HEK293 (cell line): ENCODE measurements around the gene TNFAIP1.

Experiments
- CTCF ChIA-PET: fragments of 350-600 bp; formaldehyde crosslinking; extraction: SDS; loops from one replicate; lab custom pipeline; 2021; ENCODE audit warnings: antibody characterized with exemption; lab: Yijun Ruan, JAX
- POLR2A ChIA-PET: fragments of 300-600 bp; formaldehyde crosslinking; extraction: SDS; loops from one replicate; lab custom pipeline; 2020; ENCODE audit warnings: antibody characterized with exemption, inconsistent platforms; lab: Yijun Ruan, JAX
- H3K27ac ChIP-seq: fragments of 200-500 bp; sonication (Bioruptor generic); 2 replicates; pipeline ENCODE4 v1.5.1; 2014; ENCODE audit warnings: low read depth, low read length, control low read depth, inconsistent platforms; ENCODE audit errors: extremely low read depth
- H3K36me3 ChIP-seq, 2 experiments: fragments of 200-500 bp in 1 of 2; sonication (Bioruptor generic) in 1 of 2; 1 replicate in 1 of 2; 2 replicates in 1 of 2; pipeline ENCODE4 v1.5.1; 2014 to 2017; ENCODE audit warnings: inconsistent platforms in 2 of 2, low read length in 2 of 2; ENCODE audit not compliant: control insufficient read depth in 2 of 2, insufficient read depth in 1 of 2
- H3K4me1 ChIP-seq: fragments of 200-500 bp; sonication (Bioruptor generic); 2 replicates; pipeline ENCODE4 v1.5.1; 2014; ENCODE audit warnings: mild to moderate bottlenecking, low read length, inconsistent platforms; ENCODE audit not compliant: control insufficient read depth, insufficient read depth
- H3K4me3 ChIP-seq: 2 replicates; pipeline ENCODE4 v1.5.1; 2011; ENCODE audit warnings: low read depth, mild to moderate bottlenecking, control low read depth, low read length, moderate library complexity
- H3K9me3 ChIP-seq: fragments of 200-500 bp; sonication (Bioruptor generic); 2 replicates; pipeline ENCODE4 v1.5.1; 2014; ENCODE audit warnings: low read depth, low read length, inconsistent platforms; ENCODE audit not compliant: control insufficient read depth, insufficient read depth
- HOXC10 ChIP-seq: sonication (generic); formaldehyde crosslinking; IDR thresholded peaks from 2 replicates; pipeline ENCODE4 v1.8.1; 2023; ENCODE audit warnings: mild to moderate bottlenecking, missing genetic modification reagents
- MYNN ChIP-seq: fragments of 450-650 bp; formaldehyde crosslinking; IDR thresholded peaks from 2 replicates; pipeline ENCODE4 v1.5.1; 2016; ENCODE audit warnings: missing biosample characterization, missing genetic modification characterization, borderline replicate concordance
- PRDM1 ChIP-seq: fragments of 450-650 bp; formaldehyde crosslinking; IDR thresholded peaks from 2 replicates; pipeline ENCODE4; 2016; ENCODE audit warnings: missing biosample characterization, missing genetic modification characterization
- PRDM10 ChIP-seq: fragments of 450-650 bp; formaldehyde crosslinking; IDR thresholded peaks from 2 replicates; pipeline ENCODE4 v1.5.1; 2016; ENCODE audit warnings: missing biosample characterization, missing genetic modification characterization
- PRDM6 ChIP-seq: fragments of 450-650 bp; formaldehyde crosslinking; IDR thresholded peaks from 2 replicates; pipeline ENCODE4 v1.5.1; 2017; ENCODE audit warnings: missing biosample characterization, missing genetic modification characterization
- REST ChIP-seq: fragments of 450-650 bp; formaldehyde crosslinking; IDR thresholded peaks from 2 replicates; pipeline ENCODE4 v1.5.1; 2016; ENCODE audit warnings: missing biosample characterization, missing genetic modification characterization
- SP7 ChIP-seq: fragments of 450-650 bp; formaldehyde crosslinking; IDR thresholded peaks from 2 replicates; pipeline ENCODE4 v1.5.1; 2016; ENCODE audit warnings: missing biosample characterization, missing genetic modification characterization
- TRIM28 ChIP-seq: IDR thresholded peaks from 2 replicates; pipeline ENCODE4 v1.6.1; 2011; ENCODE audit warnings: low read length, control low read depth, borderline replicate concordance
- ZBTB17 ChIP-seq: fragments of 450-650 bp; formaldehyde crosslinking; IDR thresholded peaks from 2 replicates; pipeline ENCODE4 v1.5.1; 2016; ENCODE audit warnings: missing biosample characterization, missing genetic modification characterization
- ZBTB7A ChIP-seq: fragments of 450-650 bp; formaldehyde crosslinking; IDR thresholded peaks from 2 replicates; pipeline ENCODE4 v1.5.1; 2016; ENCODE audit warnings: low read depth, missing biosample characterization, missing genetic modification characterization
- ZNF157 ChIP-seq: fragments of 450-650 bp; formaldehyde crosslinking; IDR thresholded peaks from 2 replicates; pipeline ENCODE4 v1.5.1; 2016; ENCODE audit warnings: missing biosample characterization, missing genetic modification characterization
- ZNF175 ChIP-seq: fragments of 450-650 bp; formaldehyde crosslinking; IDR thresholded peaks from 2 replicates; pipeline ENCODE4 v1.5.1; 2016; ENCODE audit warnings: missing biosample characterization, missing genetic modification characterization
- ZNF202 ChIP-seq: fragments of 450-650 bp; formaldehyde crosslinking; IDR thresholded peaks from 2 replicates; pipeline ENCODE4 v1.5.1; 2016; ENCODE audit warnings: missing biosample characterization, missing genetic modification characterization, borderline replicate concordance
- ZNF404 ChIP-seq: fragments of 450-650 bp; formaldehyde crosslinking; IDR thresholded peaks from 2 replicates; pipeline ENCODE4 v1.5.1; 2017; ENCODE audit warnings: missing biosample characterization, missing genetic modification characterization
- ZNF416 ChIP-seq: fragments of 450-650 bp; formaldehyde crosslinking; IDR thresholded peaks from 2 replicates; pipeline ENCODE4 v1.5.1; 2016; ENCODE audit warnings: missing biosample characterization, missing genetic modification characterization
- ZNF571 ChIP-seq: fragments of 450-650 bp; formaldehyde crosslinking; IDR thresholded peaks from 2 replicates; pipeline ENCODE4 v1.5.0; 2017; ENCODE audit warnings: missing biosample characterization, missing genetic modification characterization
- ZNF843 ChIP-seq: fragments of 450-650 bp; formaldehyde crosslinking; IDR thresholded peaks from 2 replicates; pipeline ENCODE4 v1.5.1; 2016; ENCODE audit warnings: missing biosample characterization, missing genetic modification characterization
- TF ChIP-seq, protein P1 (sequence below): fragments of 450-650 bp; formaldehyde crosslinking; IDR thresholded peaks from 2 replicates; pipeline ENCODE4 v1.5.0; 2017; ENCODE audit warnings: missing biosample characterization, missing genetic modification characterization, borderline replicate concordance

TNFAIP1 gene

GRCh38 chr17:28334171-28334570 lies 1.4 kb upstream of the TNFAIP1 start (continued):
- no peak for TF ChIP-seq REST (tag by site-specific recombination)
- TF ChIP-seq, all 188 proteins: peak for 0

GRCh38 chr17:28334666-28335200 lies 828 bp upstream of the TNFAIP1 start:
- TF ChIP-seq PRDM10, result 0 out of 2 replicates have a peak, but pooled peaks have one; percentile 36
- no peak for TF ChIP-seq ZNF571 (tag by site-specific recombination)
- TF ChIP-seq, all 188 proteins: peak for 1
- Histone ChIP-seq H3K4me1 (peaks cover 14% of the 10 kb centered on the region), H3K4me3 (peak overlapping the region; percentile 75), H3K27ac (peak overlapping the region; percentile 43; the same call in 1 of the 2 replicates), H3K36me3 (peaks cover 4 to 31% of the 10 kb centered on the region in 2 experiments; a peak in 2 of 3 replicates), H3K9me3 (no peaks in the 10 kb centered on the region)
- ChIA-PET POLR2A (interaction anchor here (0.5 to 3.1 kb wide), 24 partner anchors 9 to 617 kb away, joined by 3 to 122 read pairs (median 6); partner anchors contain the start of genes ALDOC, NLK, PHF12 and POLDIP2), CTCF (interaction anchor here (1.0 to 2.3 kb wide), 7 partner anchors 9 to 83 kb away, joined by 3 to 15 read pairs (median 8); partner anchors contain the start of gene POLDIP2)

DNA sequence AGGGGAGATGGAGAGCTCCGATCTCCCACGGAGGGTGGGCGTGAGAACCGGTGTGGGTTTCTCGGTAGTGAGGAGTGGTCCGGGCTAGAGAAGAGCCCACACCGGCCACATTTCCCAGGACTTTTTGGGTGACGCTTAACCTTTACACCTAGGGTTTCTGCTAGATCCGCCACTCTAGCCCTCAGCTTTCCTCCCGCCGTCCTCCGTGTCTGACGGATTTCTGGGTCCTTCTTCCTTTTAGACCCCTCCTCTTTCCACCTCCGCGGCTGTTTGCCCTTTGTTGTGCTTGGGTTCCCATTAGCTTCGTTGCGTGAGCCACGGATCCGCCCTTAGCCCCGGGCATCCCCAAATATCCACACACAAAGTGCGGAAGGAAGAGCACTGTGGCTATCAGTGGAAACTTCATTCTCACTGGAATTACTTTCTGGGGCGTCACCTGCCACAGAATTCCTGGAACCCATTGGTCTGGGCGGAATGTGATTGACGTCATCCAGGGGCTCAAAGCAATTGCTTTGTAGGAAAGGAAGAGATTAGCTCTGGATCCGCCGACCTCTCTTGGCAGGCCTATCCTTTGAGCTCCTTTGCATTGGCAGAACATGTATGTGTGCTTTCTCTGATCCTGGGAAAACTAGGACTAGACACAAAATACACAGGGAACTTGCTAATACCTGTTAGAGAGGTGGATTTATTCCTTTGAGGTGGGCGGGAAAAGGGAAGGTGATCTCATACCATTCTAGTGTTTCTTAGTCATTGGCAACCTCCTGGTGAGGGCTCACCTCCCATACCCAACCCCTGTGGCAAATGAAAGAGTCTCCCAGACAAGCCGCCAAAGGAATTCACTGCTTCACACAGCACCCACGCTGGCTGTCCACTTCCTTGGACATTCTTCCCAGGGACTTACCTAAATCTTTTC lies 654 bp downstream of the TNFAIP1 start:
- POLR2A ChIA-PET, result interaction anchor here (0.6 to 3.1 kb wide), 36 partner anchors 10 to 1006 kb away, joined by 3 to 122 read pairs (median 4); partner anchors contain the start of genes LYRM9, NLK, PHF12 and PIGS
- CTCF ChIA-PET, result interaction anchor here (0.5 to 2.3 kb wide), 15 partner anchors 9 to 691 kb away, joined by 3 to 15 read pairs (median 3); partner anchors contain the start of gene POLDIP2
- H3K4me1 ChIP-seq, result peaks cover 14% of the 10 kb centered on the region
- H3K9me3 ChIP-seq, result no peaks in the 10 kb centered on the region
- peak overlapping the region; percentile 62 for H3K27ac ChIP-seq
- H3K4me3 ChIP-seq, result peak overlapping the region; percentile 87
- H3K36me3 ChIP-seq, result peaks cover 0 to 33% of the 10 kb centered on the region in 2 experiments; a peak in 1 of 3 replicates
- 0 out of 2 replicates have a peak, but pooled peaks have one; percentile 32 for TF ChIP-seq ZNF157 (tag by site-specific recombination)
- peak; percentile 88 for TF ChIP-seq PRDM1 (tag by site-specific recombination)
- peak; percentile 87 for TF ChIP-seq ZBTB17 (tag by site-specific recombination)
- TF ChIP-seq HOXC10, result no peak
- TF ChIP-seq ZNF175 (tag by site-specific recombination), result no peak
- TF ChIP-seq, protein P1, sequence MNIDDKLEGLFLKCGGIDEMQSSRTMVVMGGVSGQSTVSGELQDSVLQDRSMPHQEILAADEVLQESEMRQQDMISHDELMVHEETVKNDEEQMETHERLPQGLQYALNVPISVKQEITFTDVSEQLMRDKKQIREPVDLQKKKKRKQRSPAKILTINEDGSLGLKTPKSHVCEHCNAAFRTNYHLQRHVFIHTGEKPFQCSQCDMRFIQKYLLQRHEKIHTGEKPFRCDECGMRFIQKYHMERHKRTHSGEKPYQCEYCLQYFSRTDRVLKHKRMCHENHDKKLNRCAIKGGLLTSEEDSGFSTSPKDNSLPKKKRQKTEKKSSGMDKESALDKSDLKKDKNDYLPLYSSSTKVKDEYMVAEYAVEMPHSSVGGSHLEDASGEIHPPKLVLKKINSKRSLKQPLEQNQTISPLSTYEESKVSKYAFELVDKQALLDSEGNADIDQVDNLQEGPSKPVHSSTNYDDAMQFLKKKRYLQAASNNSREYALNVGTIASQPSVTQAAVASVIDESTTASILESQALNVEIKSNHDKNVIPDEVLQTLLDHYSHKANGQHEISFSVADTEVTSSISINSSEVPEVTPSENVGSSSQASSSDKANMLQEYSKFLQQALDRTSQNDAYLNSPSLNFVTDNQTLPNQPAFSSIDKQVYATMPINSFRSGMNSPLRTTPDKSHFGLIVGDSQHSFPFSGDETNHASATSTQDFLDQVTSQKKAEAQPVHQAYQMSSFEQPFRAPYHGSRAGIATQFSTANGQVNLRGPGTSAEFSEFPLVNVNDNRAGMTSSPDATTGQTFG (tag by site-specific recombination), result no peak
- no peak for TF ChIP-seq ZNF404
- no peak for TF ChIP-seq ZNF843 (tag by site-specific recombination)
- peak; percentile 36; the same call in 1 of the 2 replicates for TF ChIP-seq MYNN (tag by site-specific recombination)
- TF ChIP-seq ZNF202 (tag by site-specific recombination), result no peak
- no peak for TF ChIP-seq PRDM6 (tag by site-specific recombination)
- TF ChIP-seq SP7 (tag by site-specific recombination), result peak; percentile 63; the same call in 1 of the 2 replicates
- no peak for TF ChIP-seq ZNF416 (tag by site-specific recombination)
- no peak for TF ChIP-seq TRIM28
- TF ChIP-seq ZBTB7A (tag by site-specific recombination), result no peak
